HUES48 (cell line): Measurements from ENCODE around the gene PPIL3.

ENCODE experiments used
- H3K27ac ChIP-seq: one replicate; pipeline ENCODE4 v1.7.0; 2013; ENCODE audit warnings: low read depth, low read length, inconsistent platforms
- H3K27me3 ChIP-seq: 2 replicates; pipeline ENCODE4 v1.6.1; 2013; ENCODE audit warnings: mild to moderate bottlenecking, low read length; ENCODE audit not compliant: control insufficient read depth, insufficient read depth
- H3K36me3 ChIP-seq: 2 replicates; pipeline ENCODE4 v1.6.1; 2013; ENCODE audit warnings: low read length; ENCODE audit not compliant: control insufficient read depth, insufficient read depth
- H3K4me1 ChIP-seq: 2 replicates; pipeline ENCODE4 v1.6.1; 2013; ENCODE audit warnings: mild to moderate bottlenecking, low read length; ENCODE audit not compliant: control insufficient read depth, insufficient read depth
- H3K4me3 ChIP-seq: 2 replicates; pipeline ENCODE4 v1.5.1; 2013; ENCODE audit warnings: mild to moderate bottlenecking, low read depth, low read length
- H3K9ac ChIP-seq: 2 replicates; pipeline ENCODE4 v1.6.1; 2013; ENCODE audit warnings: mild to moderate bottlenecking, low read depth, low read length, moderate library complexity
- H3K9me3 ChIP-seq: 2 replicates; pipeline ENCODE4 v1.6.1; 2013; ENCODE audit warnings: low read length; ENCODE audit not compliant: control insufficient read depth, insufficient read depth

Gene PPIL3

GRCh38 chr2:200888704-200889625, at the start of gene PPIL3, which contains the start of gene NIF3L1:
PPIL3 (minus strand) TSS chr2:200889077; CDS start chr2:200887615, 1,462 bp downstream.
NIF3L1 (plus strand) TSS chr2:200889371; CDS start chr2:200891944, 2,573 bp downstream.
- no peaks in the 10 kb centered on the region for H3K9me3 ChIP-seq

GRCh38 chr2:200930947-200931626, 42.2 kb upstream of the PPIL3 start:
- H3K36me3 ChIP-seq = peaks cover 80% of the 10 kb centered on the region
- no peaks in the 10 kb centered on the region for H3K27me3 ChIP-seq
- no peaks in the 10 kb centered on the region for H3K4me1 ChIP-seq
- no peaks in the 10 kb centered on the region for H3K9me3 ChIP-seq
- no peak overlapping the region for H3K9ac ChIP-seq
- H3K4me3 ChIP-seq = no peak overlapping the region
- no peak overlapping the region for H3K27ac ChIP-seq

More at GRCh38 chr2:200888704-200889625, at the start of gene PPIL3, which contains the start of gene NIF3L1:
- Histone ChIP-seq H3K4me1 (0 out of 2 replicates have a peak, but pooled peaks cover 5% of the 10 kb centered on the region), H3K27ac (peak within 1 kb of the TSS; percentile 99), H3K4me3 (peak within 1 kb of the TSS; percentile 93), H3K36me3 (peaks cover 42% of the 10 kb centered on the region), H3K9ac (peak within 1 kb of the TSS; percentile 97), H3K27me3 (no peaks in the 10 kb centered on the region)

GRCh38 chr2:200929334-200930249, 40.7 kb upstream of the PPIL3 start:
- Histone ChIP-seq H3K27me3 (no peaks in the 10 kb centered on the region), H3K27ac (no peak overlapping the region), H3K4me1 (no peaks in the 10 kb centered on the region), H3K4me3 (no peak overlapping the region), H3K9me3 (no peaks in the 10 kb centered on the region), H3K9ac (no peak overlapping the region), H3K36me3 (peaks cover 80% of the 10 kb centered on the region)

GRCh38 chr2:200922439-200922838, 33.6 kb upstream of the PPIL3 start:
- H3K27me3 ChIP-seq = no peaks in the 10 kb centered on the region
- no peak overlapping the region for H3K4me3 ChIP-seq
- H3K27ac ChIP-seq = no peak overlapping the region
- H3K9ac ChIP-seq = no peak overlapping the region
- H3K9me3 ChIP-seq = no peaks in the 10 kb centered on the region
- H3K36me3 ChIP-seq = peaks cover 94% of the 10 kb centered on the region
- no peaks in the 10 kb centered on the region for H3K4me1 ChIP-seq

GRCh38 chr2:200913654-200914053, 24.8 kb upstream of the PPIL3 start:
- peaks cover 83% of the 10 kb centered on the region for H3K36me3 ChIP-seq
- no peak overlapping the region for H3K27ac ChIP-seq

GRCh38 chr2:200909958-200910357, 21.1 kb upstream of the PPIL3 start:
- Histone ChIP-seq H3K4me1 (no peaks in the 10 kb centered on the region), H3K36me3 (peaks cover 77% of the 10 kb centered on the region), H3K27ac (no peak overlapping the region), H3K27me3 (no peaks in the 10 kb centered on the region), H3K4me3 (no peak overlapping the region), H3K9me3 (no peaks in the 10 kb centered on the region), H3K9ac (no peak overlapping the region)

More at GRCh38 chr2:200913654-200914053, 24.8 kb upstream of the PPIL3 start:
- Histone ChIP-seq H3K4me1 (no peaks in the 10 kb centered on the region), H3K27me3 (no peaks in the 10 kb centered on the region), H3K9ac (no peak overlapping the region), H3K9me3 (no peaks in the 10 kb centered on the region), H3K4me3 (no peak overlapping the region)

- peaks cover 79% of the 10 kb centered on the region for H3K36me3 ChIP-seq
Observed at GRCh38 chr2:200905618-200906296, 16.9 kb upstream of the PPIL3 start.

GRCh38 chr2:200901459-200902072, 12.7 kb upstream of the PPIL3 start:
- Histone ChIP-seq H3K9me3 (no peaks in the 10 kb centered on the region), H3K4me1 (no peaks in the 10 kb centered on the region), H3K9ac (no peak overlapping the region), H3K27me3 (no peaks in the 10 kb centered on the region), H3K27ac (no peak overlapping the region), H3K36me3 (peaks cover 88% of the 10 kb centered on the region), H3K4me3 (no peak overlapping the region)

More at GRCh38 chr2:200905618-200906296, 16.9 kb upstream of the PPIL3 start:
- Histone ChIP-seq H3K9me3 (no peaks in the 10 kb centered on the region), H3K4me1 (no peaks in the 10 kb centered on the region), H3K27ac (no peak overlapping the region), H3K4me3 (no peak overlapping the region), H3K9ac (no peak overlapping the region), H3K27me3 (no peaks in the 10 kb centered on the region)

GRCh38 chr2:200899482-200899881, 10.6 kb upstream of the PPIL3 start:
- H3K4me1 ChIP-seq = no peaks in the 10 kb centered on the region
- H3K36me3 ChIP-seq = peaks cover 91% of the 10 kb centered on the region
- no peaks in the 10 kb centered on the region for H3K27me3 ChIP-seq
- no peak overlapping the region for H3K4me3 ChIP-seq
- H3K27ac ChIP-seq = no peak overlapping the region
- H3K9me3 ChIP-seq = no peaks in the 10 kb centered on the region
- no peak overlapping the region for H3K9ac ChIP-seq
